ENCODE data around the gene ITGAD.
"Not testable (repeated sequence)": the region's sequence is repeated elsewhere in the genome, so short reads cannot be mapped to it uniquely, and the experiment has no call there.

The ITGAD gene

GRCh38 chr16:31403590-31404352 lies 10.6 kb downstream of the ITGAD start:
- no peak for DNase-seq

- DNase-seq: no peak
These were observed 11.4 kb downstream of the ITGAD start for GRCh38 chr16:31404353-31405064.

- no peak for DNase-seq
These were observed 14.3 kb downstream of the ITGAD start for GRCh38 chr16:31407406-31407805.

GRCh38 chr16:31409433-31409832 lies 16.3 kb downstream of the ITGAD start:
- DNase-seq: no peak

GRCh38 chr16:31410082-31410481 lies 16.9 kb downstream of the ITGAD start:
- no peak for DNase-seq

- no peak for DNase-seq
These were observed 18.1 kb downstream of the ITGAD start for GRCh38 chr16:31411024-31411844.

- no peak for DNase-seq
These were observed 19.6 kb downstream of the ITGAD start for GRCh38 chr16:31412750-31413149.

- DNase-seq: no peak
These were observed 20.2 kb downstream of the ITGAD start for GRCh38 chr16:31413381-31413780.

GRCh38 chr16:31413943-31414342 lies 20.8 kb downstream of the ITGAD start:
- DNase-seq: no peak

GRCh38 chr16:31414706-31415105 lies 21.6 kb downstream of the ITGAD start:
- DNase-seq: no peak

- DNase-seq: no peak
These were observed 23.2 kb downstream of the ITGAD start for GRCh38 chr16:31416371-31416770.

- DNase-seq: not testable (repeated sequence)
These were observed 23.9 kb downstream of the ITGAD start for GRCh38 chr16:31417036-31417435.

GRCh38 chr16:31417916-31418315 lies 24.8 kb downstream of the ITGAD start:
- DNase-seq: no peak

GRCh38 chr16:31420037-31420436 lies 26.9 kb downstream of the ITGAD start:
- no peak for DNase-seq

- peak; percentile 26 to 36 for DNase-seq
These were observed 28.5 kb downstream of the ITGAD start for GRCh38 chr16:31421587-31421986.

- DNase-seq: no peak
These were observed 30.1 kb downstream of the ITGAD start for GRCh38 chr16:31423241-31423640.

GRCh38 chr16:31423801-31424200 lies 30.7 kb downstream of the ITGAD start:
- DNase-seq: no peak

GRCh38 chr16:31427441-31428278 lies 34.5 kb downstream of the ITGAD start:
- peak; percentile 75 to 80 for DNase-seq

- DNase-seq: no peak
These were observed 35.1 kb downstream of the ITGAD start, which contains the start of gene COX6A2 for GRCh38 chr16:31428279-31428597. Gene COX6A2, minus strand, starts transcription at chr16:31428360. Its CDS starts 35 bp downstream, at chr16:31428325.

- DNase-seq: no peak
These were observed 35.6 kb downstream of the ITGAD start for GRCh38 chr16:31428638-31429247.

GRCh38 chr16:31429314-31429713 lies 36.2 kb downstream of the ITGAD start:
- DNase-seq: no peak

- no peak for DNase-seq
These were observed 36.7 kb downstream of the ITGAD start for GRCh38 chr16:31429796-31430195.

All from CD4-positive, alpha-beta T cell treated with Interleukin-1 beta for 1 hour (primary cell).